Activated CD4-positive, alpha-beta T cell treated with anti-CD3 and anti-CD28 coated beads, Interleukin-2, amount 50 U/mL, for 24 hours (primary cell): ENCODE measurements around the gene SLC18A2.
"Not testable (repeated sequence)": the region's sequence is repeated elsewhere in the genome, so short reads cannot be mapped to it uniquely, and the experiment has no call there.

Experiments
- DNase-seq, 2 donors: peaks; one replicate each; pipeline ENCODE4 v3.0.0-alpha.2; 2020; ENCODE audit warnings: low read depth in 1 of 2, low spot score in 1 of 2

Gene SLC18A2

GRCh38 chr10:117240621-117241529, at the start of gene SLC18A2:
Gene SLC18A2 (plus strand): TSS chr10:117241114. CDS start chr10:117241694, 580 bp downstream.
- no peak for DNase-seq

GRCh38 chr10:117197189-117197588, 43.7 kb upstream of the SLC18A2 start, which contains the start of gene KCNK18:
Gene KCNK18 (plus strand): TSS chr10:117197489. CDS start chr10:117197489, 0 bp downstream.
- DNase-seq = no peak

- DNase-seq = no peak
These were observed 42.8 kb upstream of the SLC18A2 start for GRCh38 chr10:117198088-117198487.

- DNase-seq = no peak
These were observed 39.1 kb upstream of the SLC18A2 start for GRCh38 chr10:117201826-117202225.

DNA sequence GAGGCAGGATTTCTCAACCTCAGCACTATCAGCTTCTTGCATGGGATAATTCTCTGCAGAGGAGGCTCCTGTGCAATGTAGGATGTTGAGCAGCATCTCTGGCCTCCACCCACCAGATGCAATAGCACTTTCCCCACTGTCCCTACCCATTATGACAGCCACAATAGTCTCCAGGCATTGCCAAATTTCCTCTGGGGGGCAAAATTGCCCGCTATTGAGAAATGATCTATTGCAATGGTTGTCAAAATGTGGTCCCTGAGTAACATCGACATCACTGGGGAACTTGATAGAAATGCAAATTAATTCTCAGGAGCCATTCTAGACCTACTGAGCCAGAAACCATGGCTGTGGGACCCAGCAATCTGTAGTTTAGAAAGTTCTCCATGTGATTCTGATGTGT, 36.6 kb upstream of the SLC18A2 start:
- no peak for DNase-seq

DNA sequence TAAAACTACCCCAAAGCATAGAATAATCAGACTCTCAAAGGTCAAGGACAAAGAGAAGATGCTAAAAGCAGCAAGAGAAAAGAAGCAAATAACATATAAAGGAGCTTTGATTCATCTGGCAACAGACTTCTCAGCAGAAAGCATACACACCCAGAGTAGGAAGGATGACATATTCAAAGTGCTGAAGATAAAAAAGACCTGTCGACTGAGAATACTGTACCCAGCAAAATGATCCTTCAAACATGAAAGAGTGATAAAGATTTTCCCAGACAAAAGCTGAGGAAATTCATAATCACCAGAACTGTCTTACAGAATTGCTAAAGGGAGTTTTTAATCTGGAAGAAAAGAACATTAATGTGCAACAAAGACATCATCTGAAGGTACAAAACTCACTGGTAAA, 28.7 kb upstream of the SLC18A2 start:
- no peak for DNase-seq

- no peak for DNase-seq
These were observed 26.5 kb upstream of the SLC18A2 start for GRCh38 chr10:117214401-117214800.

DNA sequence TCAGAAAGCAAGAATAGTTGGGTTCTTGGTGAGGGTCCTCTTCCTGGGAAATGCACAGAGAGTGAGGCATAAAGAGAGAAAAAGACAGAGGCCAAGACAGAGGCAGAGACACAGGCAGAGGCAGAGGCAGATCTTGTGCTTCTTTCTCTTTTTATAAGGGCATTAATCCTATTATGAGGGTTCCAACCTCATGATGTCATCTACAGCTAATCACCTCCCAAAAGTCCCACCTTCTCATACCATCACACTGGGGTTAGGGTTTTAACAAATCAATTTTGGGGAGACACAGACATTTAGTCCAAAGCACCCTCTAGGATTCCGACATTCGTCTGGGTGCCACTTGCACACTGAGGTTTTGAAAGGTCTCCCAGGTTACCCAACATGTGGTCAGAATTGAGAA, 25.8 kb upstream of the SLC18A2 start:
- DNase-seq = no peak

GRCh38 chr10:117216028-117216427, 24.9 kb upstream of the SLC18A2 start:
- no peak for DNase-seq

- peak; percentile 38 to 51 for DNase-seq
These were observed 24.2 kb upstream of the SLC18A2 start for GRCh38 chr10:117216611-117217195.

DNA sequence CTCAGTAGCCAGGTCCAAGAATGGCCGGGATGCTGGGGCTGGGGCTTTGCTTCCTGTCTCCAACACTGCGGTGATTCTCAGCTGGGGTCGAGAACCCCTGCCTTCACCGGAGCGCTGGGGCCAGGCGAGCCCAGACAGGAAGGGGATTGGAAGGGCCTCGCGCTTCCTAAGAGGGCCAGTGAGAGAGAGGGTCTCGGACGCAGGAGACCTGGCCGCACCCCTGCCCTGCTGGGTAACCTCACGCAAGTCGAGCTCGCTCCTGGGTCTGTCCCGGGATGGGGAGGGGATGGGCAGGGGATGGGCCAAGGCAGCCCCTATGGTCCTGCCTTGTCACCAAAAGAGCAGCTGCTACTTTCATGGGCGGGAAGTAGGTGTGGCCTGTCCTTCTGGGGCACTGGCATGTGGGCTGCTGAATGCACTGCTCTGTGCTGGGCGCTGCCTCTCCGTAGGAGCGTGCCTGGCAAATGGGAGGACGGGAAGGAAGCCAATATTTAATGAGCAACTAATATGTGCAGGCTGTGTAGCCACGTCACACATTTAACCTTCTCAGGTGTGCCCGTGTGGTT, 23.6 kb upstream of the SLC18A2 start:
- no peak for DNase-seq

GRCh38 chr10:117218654-117219053, 22.3 kb upstream of the SLC18A2 start:
- no peak for DNase-seq

DNA sequence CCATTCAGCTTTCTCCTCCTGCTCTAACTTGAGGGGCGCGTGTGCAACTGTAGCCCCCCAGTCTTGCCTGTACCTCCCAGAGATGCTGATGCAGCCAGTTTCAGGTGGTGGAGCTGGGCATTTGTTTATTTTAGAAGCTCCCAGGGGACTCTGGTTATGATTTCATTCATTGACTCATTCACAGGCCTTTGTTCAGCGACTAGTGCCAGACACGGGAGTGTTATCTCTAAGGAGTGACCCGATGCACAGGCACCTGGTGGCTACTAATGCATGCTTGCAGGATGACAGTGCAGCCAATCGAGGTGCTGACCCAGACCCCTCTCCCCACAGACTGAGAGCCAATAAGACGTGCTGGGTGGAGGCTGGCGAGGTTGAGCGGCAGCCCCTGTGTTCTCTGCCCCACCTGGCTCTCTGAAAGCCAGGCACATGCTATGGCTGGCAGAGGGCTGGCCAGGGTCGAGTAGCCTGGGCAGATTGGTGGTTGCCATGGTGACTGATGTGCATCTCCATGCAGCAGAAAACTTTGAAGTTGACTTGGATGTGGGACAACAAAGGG, 19.7 kb upstream of the SLC18A2 start:
- DNase-seq = no peak

DNA sequence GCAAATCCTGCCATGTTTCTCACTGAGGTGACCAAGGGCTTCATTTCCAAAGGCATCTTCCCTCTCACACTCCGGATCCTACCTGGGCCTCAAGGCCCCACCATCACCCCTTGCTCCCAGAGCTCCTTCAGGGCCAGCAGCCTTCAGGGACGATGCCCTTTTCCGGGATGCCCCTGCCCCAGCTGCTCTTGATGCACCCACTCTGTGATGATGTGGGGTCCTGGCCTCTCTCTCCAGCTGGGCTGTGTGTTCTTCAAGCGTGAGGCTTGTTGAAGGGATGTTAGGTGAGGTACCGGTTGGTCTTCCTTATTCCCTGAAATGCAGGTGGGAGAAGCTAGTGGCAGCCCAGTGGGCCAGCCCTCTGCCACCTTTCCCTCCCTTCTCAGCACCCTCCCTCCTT, 18.4 kb upstream of the SLC18A2 start:
- DNase-seq = no peak

DNA sequence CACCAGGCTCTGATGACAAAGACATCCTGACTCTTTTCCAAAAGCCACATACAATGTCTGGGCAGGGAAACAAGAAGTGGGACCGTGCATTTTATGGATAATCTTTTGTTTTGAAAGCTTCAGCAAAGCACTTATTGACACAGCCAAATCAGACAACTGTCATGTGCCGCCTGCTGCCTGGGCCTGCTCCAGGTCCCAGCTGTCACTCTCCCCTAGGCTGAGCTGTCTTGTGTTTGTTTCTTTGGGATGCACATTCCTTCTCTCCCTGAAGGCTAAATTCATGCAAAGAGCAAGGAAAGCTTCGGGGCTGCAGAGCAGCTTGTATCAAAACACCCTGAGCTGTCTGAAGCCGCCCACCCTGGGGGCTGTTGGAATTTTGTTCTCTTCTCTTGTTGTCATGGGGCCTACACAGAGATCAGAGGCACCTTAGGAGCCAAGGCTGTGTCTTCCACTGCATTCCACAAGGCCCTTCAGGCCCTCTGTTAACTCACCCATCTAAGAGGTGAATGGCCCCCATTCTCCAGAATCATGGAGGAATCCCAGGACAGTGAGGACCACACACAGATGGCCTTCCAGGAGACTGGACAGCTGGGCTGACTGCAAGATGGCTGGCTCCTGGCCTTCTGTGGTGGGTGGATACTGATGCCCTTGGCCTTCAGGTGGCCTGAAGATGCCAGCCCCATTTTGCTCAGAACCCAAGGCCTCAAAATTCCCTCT, 17.8 kb upstream of the SLC18A2 start:
- no peak for DNase-seq

GRCh38 chr10:117223693-117224430, 17.1 kb upstream of the SLC18A2 start:
- no peak for DNase-seq

DNA sequence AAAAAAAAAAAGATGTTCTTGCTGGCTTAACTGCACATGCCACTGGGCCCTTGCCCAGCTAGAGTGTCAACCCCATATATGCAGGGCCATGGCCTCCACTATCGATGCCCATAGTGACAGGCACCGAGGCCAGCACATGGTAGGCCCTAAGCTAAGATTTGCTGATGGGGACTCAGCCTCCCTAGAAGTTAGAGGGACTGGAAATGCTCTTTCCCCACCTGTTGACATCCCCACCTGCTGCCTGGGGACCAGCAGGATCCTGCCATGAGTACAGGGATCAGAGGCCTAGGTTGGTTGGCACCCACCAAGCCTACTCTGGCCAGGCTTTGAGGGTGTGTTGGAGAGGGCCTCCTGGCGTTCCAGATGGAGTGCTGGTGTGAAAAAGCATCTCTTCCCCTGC, 16.0 kb upstream of the SLC18A2 start:
- no peak for DNase-seq

DNA sequence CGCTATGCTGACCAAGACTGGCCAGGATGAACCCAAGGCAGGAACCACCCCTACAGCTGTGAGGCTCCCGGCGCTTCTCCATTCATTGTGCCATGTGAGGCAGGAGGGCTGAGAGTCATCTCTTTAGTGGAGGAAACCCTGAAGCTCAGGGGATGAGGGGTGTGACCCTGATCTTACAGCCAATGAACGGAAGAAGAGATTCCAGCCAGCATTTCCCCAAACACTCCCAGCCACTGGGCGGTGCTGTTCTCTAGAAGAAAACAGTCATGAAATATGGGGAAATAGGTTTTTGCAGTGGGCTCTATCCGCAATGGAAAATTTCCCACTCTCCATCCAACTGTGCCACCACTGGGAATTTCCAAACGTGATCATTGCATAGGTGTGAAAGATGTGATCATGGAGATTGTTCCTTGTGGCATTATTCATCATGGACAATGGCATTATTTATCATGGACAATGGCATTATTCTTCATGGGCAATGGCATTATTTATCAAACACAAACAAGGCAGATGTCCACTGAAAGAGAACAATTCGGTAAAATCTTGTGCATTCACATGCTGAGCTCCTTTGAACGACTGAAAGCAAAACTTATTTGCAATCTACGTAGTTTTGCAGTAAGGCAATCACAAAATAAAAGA, 14.0 kb upstream of the SLC18A2 start:
- DNase-seq = no peak

GRCh38 chr10:117228210-117228609, 12.7 kb upstream of the SLC18A2 start:
- DNase-seq = no peak

DNA sequence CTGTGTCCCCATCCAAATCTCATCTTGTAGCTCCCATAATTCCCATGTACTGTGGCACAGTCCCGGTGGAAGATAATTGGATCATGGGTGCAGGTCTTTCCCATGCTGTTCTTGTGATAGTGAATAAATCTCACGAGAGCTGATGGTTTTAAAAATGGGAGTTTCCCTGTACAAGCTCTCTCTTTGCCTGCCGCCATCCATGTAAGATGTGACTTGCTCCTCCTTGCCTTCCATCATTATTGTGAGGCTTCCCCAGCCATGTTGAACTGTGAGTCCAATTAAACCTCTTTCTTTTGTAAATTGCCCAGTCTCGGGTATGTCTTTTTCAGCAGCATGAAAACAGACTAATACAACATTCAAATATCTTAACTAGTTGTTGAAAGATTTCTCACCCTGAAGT, 10.8 kb upstream of the SLC18A2 start:
- not testable (repeated sequence) for DNase-seq
